ENCODE measurements around the gene ADARB2.

DNA sequence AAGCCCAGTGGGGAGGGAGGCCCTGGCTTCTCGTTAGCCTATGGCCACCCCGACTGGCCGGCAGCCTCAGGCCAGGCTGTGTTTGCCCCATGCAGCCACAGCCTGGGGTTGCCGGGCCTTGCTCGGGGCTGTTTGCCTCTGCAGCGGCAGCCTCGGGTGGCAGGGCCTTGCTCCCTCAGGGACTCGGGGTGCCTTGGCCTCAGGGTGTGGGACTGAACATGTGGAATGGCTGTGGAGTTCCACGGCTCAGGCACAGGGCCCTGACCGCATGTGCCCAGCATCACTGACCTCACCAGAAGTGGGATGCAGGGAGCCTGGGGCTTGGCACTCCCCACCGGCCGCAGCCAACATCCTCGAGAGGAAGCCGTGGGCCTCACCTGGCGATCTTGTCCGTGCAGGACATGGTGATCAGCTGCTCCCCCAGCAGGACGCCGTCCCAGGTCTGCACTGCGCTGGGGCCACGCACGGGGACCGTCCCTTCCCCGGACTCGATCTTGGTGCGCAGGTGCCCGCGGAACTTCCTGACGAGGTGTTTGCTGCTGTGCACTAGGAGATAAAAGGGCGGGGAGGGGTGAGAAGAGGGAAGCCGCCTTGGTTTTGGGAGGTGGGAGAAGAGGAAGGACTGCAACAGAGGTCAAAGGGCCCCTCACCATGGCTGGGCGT, 520.6 kb downstream of the ADARB2 start:
- TF ChIP-seq, protein P1, sequence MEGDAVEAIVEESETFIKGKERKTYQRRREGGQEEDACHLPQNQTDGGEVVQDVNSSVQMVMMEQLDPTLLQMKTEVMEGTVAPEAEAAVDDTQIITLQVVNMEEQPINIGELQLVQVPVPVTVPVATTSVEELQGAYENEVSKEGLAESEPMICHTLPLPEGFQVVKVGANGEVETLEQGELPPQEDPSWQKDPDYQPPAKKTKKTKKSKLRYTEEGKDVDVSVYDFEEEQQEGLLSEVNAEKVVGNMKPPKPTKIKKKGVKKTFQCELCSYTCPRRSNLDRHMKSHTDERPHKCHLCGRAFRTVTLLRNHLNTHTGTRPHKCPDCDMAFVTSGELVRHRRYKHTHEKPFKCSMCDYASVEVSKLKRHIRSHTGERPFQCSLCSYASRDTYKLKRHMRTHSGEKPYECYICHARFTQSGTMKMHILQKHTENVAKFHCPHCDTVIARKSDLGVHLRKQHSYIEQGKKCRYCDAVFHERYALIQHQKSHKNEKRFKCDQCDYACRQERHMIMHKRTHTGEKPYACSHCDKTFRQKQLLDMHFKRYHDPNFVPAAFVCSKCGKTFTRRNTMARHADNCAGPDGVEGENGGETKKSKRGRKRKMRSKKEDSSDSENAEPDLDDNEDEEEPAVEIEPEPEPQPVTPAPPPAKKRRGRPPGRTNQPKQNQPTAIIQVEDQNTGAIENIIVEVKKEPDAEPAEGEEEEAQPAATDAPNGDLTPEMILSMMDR (IDR thresholded peaks at IDR 0.05; ENCODE audit: poor library complexity), result no peak
- TF ChIP-seq EZH2 (IDR thresholded peaks at IDR 0.05; ENCODE audit: borderline replicate concordance) (no peak), EZH2phosphoT487 (IDR thresholded peaks at IDR 0.05; ENCODE audit: low read depth, severe bottlenecking, unreplicated experiment) (no peak)

Measured in hepatocyte (in vitro differentiated cells).